ENCODE results near the gene CDK2. TPM values are rescaled to one million over a fixed set of nuclear protein-coding genes. Genes with fewer than 3 reads are reported as not detected.
"Not testable (repeated sequence)": the region's sequence is repeated elsewhere in the genome, so short reads cannot be mapped to it uniquely, and the experiment has no call there.

The CDK2 gene
- polyA plus RNA-seq: 55.5 TPM
- long read RNA-seq, donor 1, transcript CDK2-201 (7 exons, 2,296 nt): major isoform, 6 of 8 reads
- long read RNA-seq, donor 1, partial matches to known transcripts: 0 of 8 reads
- long read RNA-seq, donor 1, other reads (novel, unspliced or antisense): 0 of 8 reads
- long read RNA-seq, donor 2, transcript CDK2-201 (7 exons, 2,296 nt): major isoform, 6 of 73 reads
- long read RNA-seq, donor 2, partial matches to known transcripts: 66 of 73 reads
- long read RNA-seq, donor 2, other reads (novel, unspliced or antisense): 0 of 73 reads
- long read RNA-seq, donor 3: 0 reads
- long read RNA-seq, donor 4: 0 reads
- long read RNA-seq, donor 5, transcript CDK2-201 (7 exons, 2,296 nt): major isoform, 11 of 12 reads
- long read RNA-seq, donor 5, partial matches to known transcripts: 0 of 12 reads
- long read RNA-seq, donor 5, other reads (novel, unspliced or antisense): 0 of 12 reads
- long read RNA-seq, donor 6, transcript CDK2-201 (7 exons, 2,296 nt): major isoform, 6 of 65 reads
- long read RNA-seq, donor 6, partial matches to known transcripts: 56 of 65 reads
- long read RNA-seq, donor 6, other reads (novel, unspliced or antisense): 0 of 65 reads
- long read RNA-seq, donor 7, partial matches to known transcripts: 24 of 27 reads
- long read RNA-seq, donor 7, other reads (novel, unspliced or antisense): 0 of 27 reads
- long read RNA-seq, donor 8, transcript CDK2-201 (7 exons, 2,296 nt): major isoform, 8 of 13 reads
- long read RNA-seq, donor 8, partial matches to known transcripts: 0 of 13 reads
- long read RNA-seq, donor 8, other reads (novel, unspliced or antisense): 0 of 13 reads
- long read RNA-seq, donor 9, transcript CDK2-201 (7 exons, 2,296 nt): major isoform, 9 of 13 reads
- long read RNA-seq, donor 9, partial matches to known transcripts: 0 of 13 reads
- long read RNA-seq, donor 9, other reads (novel, unspliced or antisense): 0 of 13 reads
- long read RNA-seq, donor 10, transcript CDK2-201 (7 exons, 2,296 nt): major isoform, 9 of 65 reads
- long read RNA-seq, donor 10, partial matches to known transcripts: 53 of 65 reads
- long read RNA-seq, donor 10, other reads (novel, unspliced or antisense): 0 of 65 reads
- long read RNA-seq, donor 11, transcript CDK2-201 (7 exons, 2,296 nt): major isoform, 5 of 6 reads
- long read RNA-seq, donor 11, partial matches to known transcripts: 0 of 6 reads
- long read RNA-seq, donor 11, other reads (novel, unspliced or antisense): 0 of 6 reads

GRCh38 chr12:55966408-55967281 lies at the start of gene CDK2:
CDK2 (plus strand) TSS chr12:55966830; CDS start chr12:55967009, 179 bp downstream.
- DNase-seq: peak; percentile 87 to 91
- no CpG with 5 or more reads among the region's 45 CpGs for WGBS (ENCODE audit: insufficient coverage, low lambda C conversion rate)
- H3K4me3 ChIP-seq (ENCODE audit: low read length): peak within 1 kb of the TSS; percentile 73
- peaks cover 24% of the 10 kb centered on the region for H3K4me1 ChIP-seq (ENCODE audit: control insufficient read depth, insufficient read depth, low read length)
- no peaks in the 10 kb centered on the region for H3K9me3 ChIP-seq (ENCODE audit: control insufficient read depth, low read depth, low read length)
- no peaks in the 10 kb centered on the region for H3K27me3 ChIP-seq (ENCODE audit: control insufficient read depth, insufficient read depth, low read length)
- peak within 1 kb of the TSS; percentile 79 for H3K27ac ChIP-seq (ENCODE audit: low read length)
- H3K36me3 ChIP-seq (ENCODE audit: control insufficient read depth, insufficient read depth, low read length): peaks cover 15% of the 10 kb centered on the region

- H3K36me3 ChIP-seq (ENCODE audit: control insufficient read depth, insufficient read depth, low read length): peaks cover 14% of the 10 kb centered on the region
Measured at GRCh38 chr12:55919032-55919431, 47.6 kb upstream of the CDK2 start.

GRCh38 chr12:55922126-55922525 lies 44.5 kb upstream of the CDK2 start:
- H3K9me3 ChIP-seq (ENCODE audit: control insufficient read depth, low read depth, low read length): no peaks in the 10 kb centered on the region
- H3K27ac ChIP-seq (ENCODE audit: low read length): no peak overlapping the region
- no CpG with 5 or more reads among the region's 3 CpGs for WGBS (ENCODE audit: insufficient coverage, low lambda C conversion rate)
- no peaks in the 10 kb centered on the region for H3K27me3 ChIP-seq (ENCODE audit: control insufficient read depth, insufficient read depth, low read length)
- H3K4me1 ChIP-seq (ENCODE audit: control insufficient read depth, insufficient read depth, low read length): no peaks in the 10 kb centered on the region
- DNase-seq: no peak
- peaks cover 13% of the 10 kb centered on the region for H3K36me3 ChIP-seq (ENCODE audit: control insufficient read depth, insufficient read depth, low read length)
- H3K4me3 ChIP-seq (ENCODE audit: low read length): no peak overlapping the region

More at GRCh38 chr12:55919032-55919431, 47.6 kb upstream of the CDK2 start:
- not testable (repeated sequence) for DNase-seq; H3K9me3 ChIP-seq (ENCODE audit: control insufficient read depth, low read depth, low read length); H3K4me3 ChIP-seq (ENCODE audit: low read length); H3K27me3 ChIP-seq (ENCODE audit: control insufficient read depth, insufficient read depth, low read length); H3K4me1 ChIP-seq (ENCODE audit: control insufficient read depth, insufficient read depth, low read length); H3K27ac ChIP-seq (ENCODE audit: low read length)
- no CpG with 5 or more reads among the region's 3 CpGs for WGBS (ENCODE audit: insufficient coverage, low lambda C conversion rate)

GRCh38 chr12:55923648-55924047 lies 43.0 kb upstream of the CDK2 start:
- H3K9me3 ChIP-seq (ENCODE audit: control insufficient read depth, low read depth, low read length); H3K27me3 ChIP-seq (ENCODE audit: control insufficient read depth, insufficient read depth, low read length); H3K4me1 ChIP-seq (ENCODE audit: control insufficient read depth, insufficient read depth, low read length); DNase-seq; H3K27ac ChIP-seq (ENCODE audit: low read length); H3K4me3 ChIP-seq (ENCODE audit: low read length): not testable (repeated sequence)
- peaks cover 13% of the 10 kb centered on the region for H3K36me3 ChIP-seq (ENCODE audit: control insufficient read depth, insufficient read depth, low read length)
- whole genome bisulfite sequencing (ENCODE audit: insufficient coverage, low lambda C conversion rate): 97% methylated on average over 6 of the region's 9 CpGs

- H3K27me3 ChIP-seq (ENCODE audit: control insufficient read depth, insufficient read depth, low read length): no peaks in the 10 kb centered on the region
- peaks cover 13% of the 10 kb centered on the region for H3K4me1 ChIP-seq (ENCODE audit: control insufficient read depth, insufficient read depth, low read length)
- H3K27ac ChIP-seq (ENCODE audit: low read length): no peak overlapping the region
- DNase-seq: no peak
- no peak overlapping the region for H3K4me3 ChIP-seq (ENCODE audit: low read length)
- WGBS (ENCODE audit: insufficient coverage, low lambda C conversion rate): 92% methylated on average over 4 of the region's 4 CpGs
- H3K9me3 ChIP-seq (ENCODE audit: control insufficient read depth, low read depth, low read length): no peaks in the 10 kb centered on the region
- H3K36me3 ChIP-seq (ENCODE audit: control insufficient read depth, insufficient read depth, low read length): peaks cover 13% of the 10 kb centered on the region
Measured at GRCh38 chr12:55925371-55925770, 41.3 kb upstream of the CDK2 start.

GRCh38 chr12:55925870-55926737 lies 40.5 kb upstream of the CDK2 start:
- Histone ChIP-seq H3K9me3 (ENCODE audit: control insufficient read depth, low read depth, low read length) (no peaks in the 10 kb centered on the region), H3K27me3 (ENCODE audit: control insufficient read depth, insufficient read depth, low read length) (no peaks in the 10 kb centered on the region), H3K4me3 (ENCODE audit: low read length) (peak overlapping the region; percentile 93), H3K4me1 (ENCODE audit: control insufficient read depth, insufficient read depth, low read length) (peaks cover 21% of the 10 kb centered on the region), H3K27ac (ENCODE audit: low read length) (peak overlapping the region; percentile 98), H3K36me3 (ENCODE audit: control insufficient read depth, insufficient read depth, low read length) (peaks cover 13% of the 10 kb centered on the region)
- WGBS (ENCODE audit: insufficient coverage, low lambda C conversion rate): no CpG with 5 or more reads among the region's 10 CpGs
- no peak for DNase-seq

GRCh38 chr12:55926738-55927587 lies 39.7 kb upstream of the CDK2 start:
- Histone ChIP-seq H3K27ac (ENCODE audit: low read length) (peak overlapping the region; percentile 98), H3K4me1 (ENCODE audit: control insufficient read depth, insufficient read depth, low read length) (peaks cover 24% of the 10 kb centered on the region), H3K27me3 (ENCODE audit: control insufficient read depth, insufficient read depth, low read length) (no peaks in the 10 kb centered on the region), H3K4me3 (ENCODE audit: low read length) (peak overlapping the region; percentile 93), H3K36me3 (ENCODE audit: control insufficient read depth, insufficient read depth, low read length) (peaks cover 12% of the 10 kb centered on the region), H3K9me3 (ENCODE audit: control insufficient read depth, low read depth, low read length) (no peaks in the 10 kb centered on the region)
- peak; percentile 93 to 97 for DNase-seq
- no CpG with 5 or more reads among the region's 42 CpGs for WGBS (ENCODE audit: insufficient coverage, low lambda C conversion rate)

GRCh38 chr12:55927588-55928502 lies 38.8 kb upstream of the CDK2 start, which contains the start of gene PYM1:
PYM1 (minus strand) TSS chr12:55927894; CDS start chr12:55927761, 133 bp downstream.
- WGBS (ENCODE audit: insufficient coverage, low lambda C conversion rate): 0% methylated on average over 4 of the region's 49 CpGs
- peak; percentile 59 to 84 for DNase-seq
- Histone ChIP-seq H3K36me3 (ENCODE audit: control insufficient read depth, insufficient read depth, low read length) (peaks cover 4% of the 10 kb centered on the region), H3K27ac (ENCODE audit: low read length) (peak within 1 kb of the TSS; percentile 98), H3K4me1 (ENCODE audit: control insufficient read depth, insufficient read depth, low read length) (peaks cover 24% of the 10 kb centered on the region), H3K9me3 (ENCODE audit: control insufficient read depth, low read depth, low read length) (no peaks in the 10 kb centered on the region), H3K27me3 (ENCODE audit: control insufficient read depth, insufficient read depth, low read length) (no peaks in the 10 kb centered on the region), H3K4me3 (ENCODE audit: low read length) (peak within 1 kb of the TSS; percentile 93)
